Measurements from ENCODE around the gene SNX4. TPM values are rescaled to one million over a fixed set of nuclear protein-coding genes. Genes with fewer than 3 reads are reported as not detected.
"Not testable (repeated sequence)": the region's sequence is repeated elsewhere in the genome, so short reads cannot be mapped to it uniquely, and the experiment has no call there.

SNX4 gene
- total and polyA plus RNA-seq, 2 of the 4 experiments (the other 2 are of a cell fraction) = 10.7 to 25.6 TPM

GRCh38 chr3:125481375-125481759, 38.6 kb downstream of the SNX4 start:
- TF ChIP-seq FOS (IDR thresholded peaks at IDR 0.05; ENCODE audit: low read depth, low read length) = 0 out of 2 replicates have a peak, but pooled peaks have one; percentile 0
- H2BK15ac ChIP-seq (ENCODE audit: low read depth, low read length); H3K27me3 ChIP-seq (ENCODE audit: control insufficient read depth, insufficient read depth, low read length); H3K9me3 ChIP-seq (ENCODE audit: control insufficient read depth, insufficient read depth, low read length); H2BK120ac ChIP-seq (ENCODE audit: low read depth, low read length); H4K91ac ChIP-seq (ENCODE audit: insufficient read depth, low read depth, low read length); DNase-seq; H4K8ac ChIP-seq (ENCODE audit: low read depth in 2 of 2, low read length in 2 of 2); BruUV-seq (replicated peaks); H2BK20ac ChIP-seq (ENCODE audit: low read depth, low read length); dilution Hi-C loops (cut with HindIII; ENCODE audit: low sequenced_read_pairs, unreplicated experiment); POLR2A ChIA-PET (ENCODE audit: unreplicated experiment); H3K4me2 ChIP-seq (ENCODE audit: low read depth, low read length); H3K56ac ChIP-seq (ENCODE audit: extremely low read depth, insufficient read depth, low read length); H3K4me1 ChIP-seq (ENCODE audit: control insufficient read depth, insufficient read depth, low read length); H4K20me1 ChIP-seq (ENCODE audit: insufficient read depth, low read length); H2AK9ac ChIP-seq (replicated peaks; ENCODE audit: low read depth, low read length, poor library complexity); in situ Hi-C loops (cut with MboI; ENCODE audit: low sequenced_read_pairs); H3K23ac ChIP-seq (ENCODE audit: low read depth, low read length); H3K4me3 ChIP-seq (ENCODE audit: insufficient read depth, low read depth, low read length); ATAC-seq (ENCODE audit: low read depth); H2AK5ac ChIP-seq (ENCODE audit: low read depth, low read length); H3K4ac ChIP-seq (ENCODE audit: low read depth, low read length); H3K18ac ChIP-seq (ENCODE audit: low read depth, low read length); H2AFZ ChIP-seq (replicated peaks; ENCODE audit: low read length, poor library complexity); intact Hi-C loops (cut with micrococcal nuclease); H3K14ac ChIP-seq (replicated peaks; ENCODE audit: low read depth, low read length); H2BK5ac ChIP-seq (ENCODE audit: low read depth, low read length, poor library complexity, severe bottlenecking); H3K9ac ChIP-seq (ENCODE audit: low read depth, low read length); H4K5ac ChIP-seq (ENCODE audit: low read depth, low read length); H3K9me1 ChIP-seq (ENCODE audit: insufficient read depth, low read length): not testable (repeated sequence)
- WGBS, 2 experiments (ENCODE audit: extremely low coverage in 2 of 2, insufficient read length in 1 of 2) = 96% methylated on average over 3 of the region's 9 CpGs; no CpG with 5 or more reads in 1 of the 2 experiments
- Histone ChIP-seq H3K79me1 (ENCODE audit: low read depth in 1 of 2, low read length in 2 of 2) (peaks cover 17 to 27% of the 10 kb centered on the region in 2 experiments; a peak in 3 of 4 replicates), H3K27ac (ENCODE audit: insufficient read depth, low read length) (peak overlapping the region; percentile 10; the same call in 1 of the 2 replicates), H3K36me3 (ENCODE audit: control insufficient read depth, insufficient read depth, low read length) (peaks cover 16% of the 10 kb centered on the region)
- CTCF ChIA-PET = interaction anchor here (1.0 kb wide), 1 partner anchor 11 kb away, joined by 3 read pairs; no protein-coding TSS in a partner anchor
